ENCODE data around the gene CDT1.

Gene CDT1

GRCh38 chr16:88835383-88835782 is 31.8 kb downstream of the CDT1 start:
- DNase-seq (ENCODE audit: low read depth in 1 of 2, low spot score in 1 of 2), result no peak

- DNase-seq (ENCODE audit: low read depth in 1 of 2, low spot score in 1 of 2), result no peak
These were observed 32.2 kb downstream of the CDT1 start for GRCh38 chr16:88835818-88836217.

DNA sequence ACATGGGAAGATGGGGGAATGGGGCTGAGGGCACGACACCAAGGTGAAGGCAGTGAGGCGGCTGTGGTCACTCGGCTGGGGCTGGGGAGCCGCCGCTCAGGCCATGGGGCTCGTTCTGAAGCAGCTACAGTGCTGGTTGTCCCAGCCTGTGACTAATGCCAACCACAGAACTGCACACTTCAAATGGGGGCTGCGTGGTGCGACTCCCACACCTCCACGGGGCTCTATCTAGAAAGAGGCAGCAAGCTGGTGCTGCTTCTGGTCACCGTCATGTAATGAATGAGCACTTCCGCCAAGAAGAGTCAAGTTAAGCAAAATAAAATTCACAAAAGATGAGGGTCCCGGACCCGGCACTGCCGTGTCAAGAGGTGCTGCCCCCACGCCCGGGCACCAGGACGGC is 33.2 kb downstream of the CDT1 start:
- no peak for DNase-seq (ENCODE audit: low read depth in 1 of 2, low spot score in 1 of 2)

- no peak for DNase-seq (ENCODE audit: low read depth in 1 of 2, low spot score in 1 of 2)
These were observed 34.2 kb downstream of the CDT1 start for GRCh38 chr16:88837806-88838205.

DNA sequence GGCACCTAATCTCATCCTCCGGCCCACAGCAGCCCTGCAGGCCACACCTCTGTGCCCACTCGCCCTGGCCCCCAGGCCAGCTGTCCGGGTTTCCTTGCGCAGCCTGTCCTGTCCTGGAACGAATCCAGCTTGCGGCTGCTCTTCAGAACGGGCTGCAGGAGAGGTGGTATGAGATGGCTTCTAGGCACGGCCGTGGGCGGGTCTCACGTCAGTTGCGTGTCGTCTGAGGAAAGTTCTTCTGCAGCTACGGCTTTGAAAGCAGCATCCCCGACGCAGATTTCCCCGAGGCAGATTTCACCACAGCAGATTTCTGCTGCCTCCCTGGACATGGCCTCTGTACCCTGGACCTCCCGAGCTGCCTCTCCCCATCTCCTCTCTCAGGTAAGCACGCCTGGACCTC is 35.0 kb downstream of the CDT1 start:
- DNase-seq (ENCODE audit: low read depth in 1 of 2, low spot score in 1 of 2), result no peak

- no peak for DNase-seq (ENCODE audit: low read depth in 1 of 2, low spot score in 1 of 2)
These were observed 35.5 kb downstream of the CDT1 start for GRCh38 chr16:88839026-88839529.

DNA sequence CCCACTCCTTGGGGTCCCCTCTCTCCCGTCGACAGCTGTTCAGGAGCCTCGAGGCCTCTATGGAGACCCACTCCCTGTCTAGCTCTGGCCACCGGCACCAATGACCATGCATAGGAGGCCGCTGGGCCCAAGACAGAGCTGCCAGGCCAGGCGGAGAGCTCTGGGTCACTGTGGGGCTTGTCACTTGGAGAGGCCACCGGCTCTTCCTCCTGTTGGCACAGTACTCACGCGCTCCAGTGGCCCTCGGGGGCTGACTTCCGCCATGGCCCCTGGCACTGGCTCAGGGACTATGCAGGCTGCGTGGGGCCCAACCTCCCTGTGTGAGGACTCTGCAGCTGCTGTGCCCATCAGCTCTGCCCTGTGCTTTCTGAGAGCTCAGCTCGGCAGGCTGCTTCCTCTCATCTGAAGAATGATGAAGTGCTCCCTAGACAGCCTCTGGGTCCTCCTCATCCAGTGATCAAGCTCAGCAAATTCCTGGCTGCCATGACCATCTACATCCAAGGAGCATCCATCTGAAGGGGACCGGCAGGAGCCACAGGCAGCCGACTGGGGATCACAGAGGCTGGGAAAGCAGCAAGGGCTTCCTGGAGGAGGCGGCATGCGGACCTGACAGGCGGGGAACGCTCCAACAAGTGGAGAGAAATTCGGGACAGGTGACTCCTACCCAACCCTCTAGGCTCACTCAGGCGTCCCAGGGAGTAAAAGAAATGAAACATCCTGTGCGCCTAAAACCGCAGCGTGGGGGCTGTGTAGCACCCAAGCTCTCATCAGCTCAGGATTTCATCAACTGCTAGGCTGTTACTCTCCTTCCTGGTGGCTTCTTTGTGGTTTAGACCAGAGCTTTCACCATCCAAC is 36.4 kb downstream of the CDT1 start:
- DNase-seq (ENCODE audit: low read depth in 1 of 2, low spot score in 1 of 2), result no peak

- no peak for DNase-seq (ENCODE audit: low read depth in 1 of 2, low spot score in 1 of 2)
These were observed 37.1 kb downstream of the CDT1 start for GRCh38 chr16:88840600-88841215.

GRCh38 chr16:88841521-88842307 is 38.1 kb downstream of the CDT1 start:
- DNase-seq (ENCODE audit: low read depth in 1 of 2, low spot score in 1 of 2), result no peak

DNA sequence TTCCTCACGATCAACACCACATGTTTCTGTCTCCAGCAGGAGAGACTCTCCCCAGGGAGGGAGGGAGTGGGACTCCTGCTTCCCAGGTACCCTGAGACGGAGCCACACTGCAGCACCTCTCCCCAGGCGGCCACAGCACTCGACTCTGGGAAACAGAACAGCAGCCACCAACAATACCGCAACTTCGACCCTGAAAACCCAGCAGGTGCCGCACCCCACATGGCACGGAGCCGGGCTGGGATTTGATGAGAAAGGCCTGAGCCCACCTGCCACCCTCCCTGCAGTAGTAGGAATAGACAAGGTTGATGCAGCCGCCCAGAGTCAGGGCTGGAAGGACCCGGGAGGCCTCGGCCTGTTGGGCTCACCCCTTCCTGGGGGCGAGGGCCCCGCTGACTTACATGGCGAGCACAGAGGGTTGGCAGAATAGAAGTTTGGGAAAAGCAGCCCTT is 38.7 kb downstream of the CDT1 start:
- DNase-seq (ENCODE audit: low read depth in 1 of 2, low spot score in 1 of 2), result no peak

DNA sequence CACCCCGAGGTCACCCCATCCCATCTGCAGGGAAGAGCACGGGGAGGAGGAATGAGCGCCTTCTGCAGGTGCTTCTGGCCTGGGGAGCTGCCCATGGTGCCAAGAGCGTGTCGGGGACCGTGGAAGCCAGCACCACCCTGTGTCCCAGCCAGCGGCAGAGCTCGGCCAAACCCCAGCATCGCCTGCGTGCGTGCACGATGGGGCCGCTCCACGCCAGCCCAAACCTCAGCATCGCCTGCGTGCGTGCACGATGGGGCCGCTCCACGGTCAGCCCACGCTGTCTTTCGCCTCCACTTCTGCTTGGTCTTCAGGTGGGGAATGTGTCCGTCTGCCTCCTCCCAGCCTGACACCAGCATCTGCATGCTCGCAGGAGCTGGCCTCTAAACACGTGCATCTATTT is 39.2 kb downstream of the CDT1 start:
- DNase-seq (ENCODE audit: low read depth in 1 of 2, low spot score in 1 of 2), result no peak

DNA sequence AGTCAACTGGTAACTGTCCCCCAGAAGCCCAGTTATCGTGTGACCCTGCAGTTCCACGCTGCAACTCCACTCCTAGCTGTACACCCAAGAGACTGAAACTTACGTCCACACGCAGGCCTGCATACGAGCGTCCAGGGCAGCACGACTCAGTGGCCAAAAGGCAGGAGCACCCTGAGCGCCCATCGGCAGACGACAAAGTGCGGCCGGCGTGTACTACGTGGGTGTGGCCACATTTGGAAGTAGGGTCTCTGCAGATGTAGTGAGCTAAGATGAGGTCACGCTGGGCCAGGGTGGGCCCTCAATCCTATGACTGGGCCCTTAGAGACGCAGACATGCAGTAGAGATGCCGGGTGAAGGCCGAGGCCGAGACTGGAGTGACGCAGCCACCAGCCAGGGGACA is 39.7 kb downstream of the CDT1 start:
- DNase-seq (ENCODE audit: low read depth in 1 of 2, low spot score in 1 of 2), result no peak

- DNase-seq (ENCODE audit: low read depth in 1 of 2, low spot score in 1 of 2), result no peak
These were observed 40.9 kb downstream of the CDT1 start for GRCh38 chr16:88844419-88845036.

GRCh38 chr16:88846088-88846487 is 42.5 kb downstream of the CDT1 start:
- DNase-seq (ENCODE audit: low read depth in 1 of 2, low spot score in 1 of 2), result no peak

DNA sequence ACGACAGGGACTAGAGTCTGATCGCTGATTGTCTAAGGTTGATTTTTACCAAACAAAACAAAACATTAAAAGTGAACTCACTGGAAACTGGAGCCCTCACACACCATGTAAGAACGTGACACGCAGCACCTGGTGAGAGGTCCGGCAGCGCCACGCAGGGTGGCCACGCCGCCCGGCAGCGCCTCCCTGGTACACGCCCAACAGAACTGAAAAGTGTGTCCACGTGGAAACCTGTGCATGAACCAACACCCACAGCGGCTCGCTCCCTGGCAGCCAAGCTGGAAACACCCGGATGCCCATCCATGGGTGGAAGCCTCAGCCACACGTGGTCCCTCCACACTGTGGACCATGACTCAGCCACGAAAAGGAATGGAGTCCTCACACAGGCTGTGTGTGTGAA is 44.1 kb downstream of the CDT1 start:
- DNase-seq (ENCODE audit: low read depth in 1 of 2, low spot score in 1 of 2), result no peak

- no peak for DNase-seq (ENCODE audit: low read depth in 1 of 2, low spot score in 1 of 2)
These were observed 45.0 kb downstream of the CDT1 start for GRCh38 chr16:88848557-88848956.

DNA sequence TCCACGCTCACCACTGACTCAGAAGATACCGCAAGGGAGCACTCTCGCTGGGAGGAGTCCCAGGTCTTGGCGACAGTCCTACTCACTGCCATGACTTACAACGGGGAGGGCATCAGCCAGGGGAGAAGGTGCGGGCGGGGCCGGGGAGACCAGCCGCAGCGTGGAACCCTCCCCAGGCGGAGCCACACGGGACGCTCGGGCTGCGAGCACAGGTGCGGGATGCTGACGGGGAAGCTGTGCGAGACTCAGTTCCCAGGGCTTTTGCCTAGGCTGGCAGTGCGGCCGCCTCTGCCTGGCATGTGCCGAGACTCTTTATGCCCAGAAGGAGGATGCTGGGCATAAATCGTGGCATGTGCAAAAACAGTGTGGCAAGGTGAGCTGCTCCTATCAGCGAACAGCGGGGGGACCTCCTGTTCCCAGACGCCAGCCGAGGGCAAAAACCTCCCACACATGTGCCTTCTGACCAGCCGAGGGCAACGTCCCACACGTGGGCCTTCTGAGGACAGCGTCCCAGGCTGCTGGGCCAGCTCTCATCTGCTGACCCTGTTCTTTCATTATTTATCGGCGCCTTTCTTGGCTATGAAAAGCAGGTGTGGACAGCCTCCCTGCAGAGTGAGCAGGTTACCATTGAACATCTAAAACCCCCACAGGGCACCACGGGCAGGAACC is 47.1 kb downstream of the CDT1 start:
- no peak for DNase-seq (ENCODE audit: low read depth in 1 of 2, low spot score in 1 of 2)

DNA sequence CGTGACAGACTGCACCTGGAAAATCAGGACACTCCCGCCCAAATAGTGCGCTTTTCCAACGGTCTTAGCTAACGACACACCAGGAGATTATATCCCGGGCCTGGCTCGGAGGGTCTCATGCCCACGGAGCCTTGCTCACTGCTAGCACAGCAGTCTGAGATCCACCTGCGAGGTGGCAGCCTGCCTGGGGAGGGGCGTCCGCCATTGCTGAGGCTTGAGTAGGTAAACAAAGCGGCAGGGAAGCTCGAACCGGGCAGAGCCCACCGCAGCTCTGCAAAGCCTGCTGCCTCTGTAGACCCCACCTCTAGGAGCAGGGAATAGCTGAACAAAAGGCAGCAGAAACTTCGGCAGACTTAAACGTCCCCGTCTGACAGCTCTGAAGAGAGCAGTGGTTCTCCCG is 48.0 kb downstream of the CDT1 start:
- DNase-seq (ENCODE audit: low read depth in 1 of 2, low spot score in 1 of 2), result no peak

- DNase-seq (ENCODE audit: low read depth in 1 of 2, low spot score in 1 of 2), result no peak
These were observed 49.8 kb downstream of the CDT1 start for GRCh38 chr16:88853325-88853941.

All from stimulated activated CD4-positive, alpha-beta T cell treated with anti-CD3 and anti-CD28 coated beads, Interleukin-15, amount 100 ng/mL, for 1 hour (primary cell).